GM21825 (cell line): ENCODE results near the gene TSSK2.

Experiments used
- ATAC-seq: cut with Tn5 transposase; IDR thresholded peaks from one replicate; pipeline ENCODE4 v1.9.1; 2021; ENCODE audit warnings: mild to moderate bottlenecking, moderate library complexity; ENCODE audit not compliant: unreplicated experiment

TSSK2 gene

GRCh38 chr22:19105867-19106802 lies 25.0 kb upstream of the TSSK2 start:
- ATAC-seq: no peak

GRCh38 chr22:19106886-19107729 lies 24.0 kb upstream of the TSSK2 start:
- ATAC-seq: no peak

- ATAC-seq: no peak
Observed at GRCh38 chr22:19107730-19108074, 23.4 kb upstream of the TSSK2 start.

DNA sequence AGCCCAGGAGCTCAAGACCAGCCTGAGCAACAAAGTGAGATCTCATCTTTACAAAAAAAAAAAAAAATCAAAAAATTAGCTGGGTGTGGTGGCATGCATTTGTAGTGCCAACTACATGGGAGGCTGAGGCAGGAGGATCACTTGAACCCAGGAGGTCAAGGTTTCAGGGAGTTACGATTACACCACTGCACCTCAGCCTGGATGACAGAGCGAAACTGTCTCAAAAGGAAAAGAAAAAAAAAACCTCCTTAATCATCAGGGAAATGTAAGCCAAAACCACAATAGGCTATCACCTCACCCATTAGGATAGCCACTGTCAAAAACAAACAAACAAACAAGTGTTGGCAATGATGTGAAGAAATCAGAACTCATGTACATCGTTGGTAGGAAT lies 22.3 kb upstream of the TSSK2 start:
- no peak for ATAC-seq

- ATAC-seq: peak; percentile 80
Observed at GRCh38 chr22:19109198-19110063, 21.7 kb upstream of the TSSK2 start.

DNA sequence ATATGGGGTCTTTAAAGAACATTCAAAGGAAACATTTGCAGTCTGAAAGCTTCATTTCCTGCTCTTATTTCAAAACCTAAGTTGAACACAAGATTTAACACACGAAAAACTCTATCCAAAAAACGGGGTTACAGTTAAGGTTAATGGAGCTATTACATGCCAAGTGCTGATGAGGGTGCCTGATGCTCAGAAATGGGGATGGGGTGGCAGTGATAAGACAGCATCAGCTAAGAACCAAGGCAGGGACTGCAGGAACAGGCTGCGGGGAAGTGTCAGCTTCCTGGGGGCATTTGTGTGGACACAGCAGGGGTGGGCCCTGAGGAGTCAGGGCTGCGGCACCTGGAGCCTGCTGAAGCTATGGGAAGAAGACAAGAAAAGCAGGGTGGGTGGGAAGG lies 21.0 kb upstream of the TSSK2 start:
- no peak for ATAC-seq

DNA sequence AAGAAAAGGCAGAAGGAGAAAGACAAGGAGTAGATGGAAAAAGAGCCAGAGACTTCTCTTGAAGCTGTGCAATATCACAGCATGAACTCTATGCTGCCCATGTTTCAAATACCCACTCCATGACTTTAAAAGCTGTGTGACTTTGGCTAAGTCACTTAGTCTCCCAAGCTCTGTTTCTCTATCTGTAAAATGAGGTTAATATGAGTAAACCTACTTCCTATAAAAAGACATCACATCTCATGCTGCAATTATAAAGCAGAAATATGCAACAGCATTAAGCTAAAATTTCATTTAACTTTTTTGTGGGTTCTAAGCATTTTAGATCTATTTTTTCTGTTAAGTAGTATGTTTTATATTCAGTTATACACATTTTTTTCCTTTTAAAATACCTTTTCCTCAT lies 20.5 kb upstream of the TSSK2 start:
- ATAC-seq: no peak

- no peak for ATAC-seq
Observed at GRCh38 chr22:19111140-19111539, 20.0 kb upstream of the TSSK2 start.

DNA sequence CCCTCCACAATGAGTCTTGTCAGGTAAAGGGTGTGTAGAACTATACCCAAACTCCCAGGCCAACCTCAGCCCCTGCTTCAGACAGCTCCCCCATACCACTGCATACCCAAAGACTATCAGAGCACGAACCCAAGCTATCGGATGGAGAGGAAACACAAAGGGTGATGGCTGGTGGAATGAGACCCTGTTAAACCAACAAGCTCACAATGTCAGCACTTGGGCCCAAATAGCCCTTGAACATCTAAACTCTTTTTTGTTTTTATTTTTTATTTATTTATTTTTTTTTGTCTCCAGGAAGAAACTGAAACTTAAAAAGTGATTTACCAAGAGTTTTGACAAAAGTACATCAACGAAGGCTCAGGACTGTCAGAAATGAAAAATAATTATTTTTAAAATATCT lies 19.5 kb upstream of the TSSK2 start:
- ATAC-seq: no peak

DNA sequence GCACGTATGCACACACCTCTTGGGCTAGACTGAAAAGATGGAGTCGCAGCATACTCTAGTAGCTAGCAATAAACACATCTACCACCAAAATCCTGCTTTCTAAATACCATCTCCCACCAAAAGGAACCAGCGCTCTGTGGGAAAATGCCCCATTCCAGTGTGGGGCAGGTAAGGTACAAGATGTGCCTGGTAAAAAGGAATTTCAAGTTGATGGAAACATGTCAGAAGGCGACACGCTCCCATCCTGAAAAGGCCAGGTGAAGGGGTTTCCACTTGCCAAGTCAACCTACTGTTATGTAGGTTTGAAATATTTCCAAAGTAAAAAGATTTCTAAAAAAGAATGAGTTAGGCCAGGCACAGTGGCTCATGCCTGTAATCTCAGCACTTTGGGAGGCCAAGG lies 17.7 kb upstream of the TSSK2 start:
- ATAC-seq: no peak

GRCh38 chr22:19114984-19115552 lies 16.0 kb upstream of the TSSK2 start:
- ATAC-seq: no peak

GRCh38 chr22:19115628-19116027 lies 15.5 kb upstream of the TSSK2 start:
- no peak for ATAC-seq

DNA sequence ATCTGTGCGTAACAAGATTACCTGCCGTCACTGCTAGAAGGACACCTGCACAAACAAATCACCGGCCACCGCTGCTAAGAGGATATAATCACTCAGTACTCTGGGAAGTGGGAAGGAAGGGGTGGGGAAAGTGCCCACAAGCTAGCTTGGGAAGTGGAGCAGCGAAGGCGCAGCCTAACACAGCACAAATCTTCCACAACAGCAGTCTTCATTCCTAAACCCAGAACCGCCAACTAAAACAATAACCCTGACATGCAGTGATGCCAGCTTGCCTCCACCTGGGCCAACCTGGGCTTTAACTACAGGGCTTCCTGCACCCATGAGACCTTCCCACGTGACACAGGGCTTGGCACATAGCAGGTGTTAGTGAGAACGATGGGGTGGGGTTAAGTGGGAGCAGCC lies 14.0 kb upstream of the TSSK2 start:
- ATAC-seq: no peak

- ATAC-seq: peak; percentile 36
Observed at GRCh38 chr22:19118329-19118880, 12.7 kb upstream of the TSSK2 start.

GRCh38 chr22:19119949-19120348 lies 11.2 kb upstream of the TSSK2 start:
- ATAC-seq: no peak

- no peak for ATAC-seq
Observed at GRCh38 chr22:19120829-19121630, 10.1 kb upstream of the TSSK2 start.

DNA sequence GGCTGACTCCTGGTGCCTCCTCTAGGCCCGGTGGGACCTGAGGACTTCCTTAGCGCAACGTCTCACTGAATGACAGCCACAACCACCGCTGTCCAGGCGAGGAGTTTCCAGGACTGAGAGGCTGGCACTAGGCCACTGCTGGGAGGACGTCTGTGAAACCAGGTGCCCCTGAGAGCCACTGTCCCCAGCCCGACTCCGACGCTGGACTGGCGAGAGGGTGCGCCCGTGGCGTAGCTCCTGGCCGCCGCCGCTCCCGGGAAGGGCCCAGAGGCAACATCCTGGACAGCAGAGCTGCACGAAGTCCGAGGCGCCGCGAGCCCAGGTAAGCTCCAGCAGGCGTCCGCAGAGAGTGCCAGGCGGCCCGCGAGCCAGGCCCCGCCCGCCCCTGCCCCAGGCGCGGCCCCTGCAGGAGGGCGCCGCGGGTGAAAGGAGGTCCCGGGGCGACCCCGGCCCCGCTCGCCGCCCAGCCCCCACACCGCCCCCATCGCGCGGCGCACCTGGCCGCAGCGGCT lies 9.4 kb upstream of the TSSK2 start:
- no peak for ATAC-seq

GRCh38 chr22:19122143-19122751 lies 8.9 kb upstream of the TSSK2 start, which contains the start of gene DGCR2:
Gene DGCR2 (minus strand): TSS chr22:19122412. CDS start chr22:19122206, 206 bp downstream.
- ATAC-seq: peak; percentile 84
